B cell (primary cell): ENCODE measurements around the gene WDFY2. TPM values are rescaled to one million over a fixed set of nuclear protein-coding genes. Genes with fewer than 3 reads are reported as not detected.

Experiments used
- ATAC-seq: fragments of 200-7000 bp; cut with Tn5 transposase; one replicate; pipeline ENCODE4 v1.10.0; 2021; ENCODE audit warnings: low read depth, mild to moderate bottlenecking, moderate number of reproducible peaks, moderate library complexity
- CTCF ChIA-PET: fragments of 350-600 bp; sonication (Branson Sonifier 250); formaldehyde crosslinking; loops from one replicate; lab custom pipeline; 2021; ENCODE audit warnings: antibody characterized with exemption, inconsistent platforms; lab: Charles Lee
- POLR2A ChIA-PET: fragments of 350-600 bp; sonication (Branson Sonifier 250); formaldehyde crosslinking; loops from one replicate; lab custom pipeline; 2021; ENCODE audit warnings: antibody characterized with exemption; lab: Charles Lee
- DNase-seq: peaks from one replicate; pipeline ENCODE4 v3.0.0; 2013
- H2AFZ ChIP-seq: 2 replicates; pipeline ENCODE4 v1.6.1; 2012; ENCODE audit warnings: mild to moderate bottlenecking, low read depth, low read length; ENCODE audit not compliant: insufficient read depth, poor library complexity, severe bottlenecking
- H3K27ac ChIP-seq, 2 donors: 1 replicate in 1 of 2; 2 replicates in 1 of 2; pipeline ENCODE4 v1.5.1; 2012 to 2013; ENCODE audit warnings: low read length in 2 of 2, mild to moderate bottlenecking in 2 of 2, moderate library complexity in 1 of 2
- H3K27me3 ChIP-seq, 4 experiments: fragments of 200-600 bp in 1 of 4; sonication (generic) in 1 of 4; replicated peaks in 1 of 4; 1 replicate in 2 of 4; 2 replicates in 2 of 4; pipeline versions ENCODE4 v1.6.1 to v1.7.0; 2013 to 2016; ENCODE audit warnings: low read length in 3 of 4, mild to moderate bottlenecking in 2 of 4, mixed read lengths in 1 of 4, moderate library complexity in 1 of 4; ENCODE audit not compliant: insufficient read depth in 4 of 4, control insufficient read depth in 3 of 4; ENCODE audit errors: control extremely low read depth in 1 of 4
- H3K36me3 ChIP-seq, 2 experiments: replicated peaks in 1 of 2; 1 replicate in 1 of 2; 2 replicates in 1 of 2; pipeline versions ENCODE4 v1.6.1 to v1.7.1; 2013; ENCODE audit warnings: low read length in 1 of 2; ENCODE audit not compliant: insufficient read depth in 2 of 2, control insufficient read depth in 1 of 2; ENCODE audit errors: control extremely low read depth in 1 of 2, extremely low read depth in 1 of 2
- H3K4me1 ChIP-seq, 2 donors: fragments of 200-600 bp in 1 of 2; sonication (generic) in 1 of 2; 1 replicate in 1 of 2; 2 replicates in 1 of 2; pipeline versions ENCODE4 v1.5.1 to v1.6.1; 2013 to 2017; ENCODE audit warnings: low read length in 2 of 2; ENCODE audit not compliant: control insufficient read depth in 2 of 2, insufficient read depth in 2 of 2
- H3K4me2 ChIP-seq: replicated peaks from 2 replicates; pipeline ENCODE3; 2012; ENCODE audit warnings: mild to moderate bottlenecking, low read depth, low read length; ENCODE audit not compliant: poor library complexity, severe bottlenecking
- H3K4me3 ChIP-seq, 5 experiments: fragments of 200-600 bp in 1 of 5; sonication (generic) in 1 of 5; 1 replicate in 3 of 5; 2 replicates in 2 of 5; pipeline versions ENCODE4 v1.5.1 to v1.7.0; 2011 to 2016; ENCODE audit warnings: low read length in 4 of 5, mild to moderate bottlenecking in 4 of 5, low read depth in 2 of 5, control low read depth in 1 of 5, moderate library complexity in 1 of 5; ENCODE audit not compliant: insufficient read depth in 1 of 5; ENCODE audit errors: control extremely low read depth in 1 of 5, extremely low read depth in 1 of 5
- H3K79me2 ChIP-seq: fragments of 200-600 bp; sonication (generic); one replicate; pipeline ENCODE4 v1.6.0; 2016; ENCODE audit warnings: low read length; ENCODE audit not compliant: control insufficient read depth, insufficient read depth
- H3K9ac ChIP-seq: fragments of 200-600 bp; sonication (generic); 2 replicates; pipeline ENCODE4 v1.6.1; 2017; ENCODE audit warnings: mild to moderate bottlenecking, low read length, moderate library complexity
- H3K9me3 ChIP-seq, 3 donors: one replicate each; pipeline versions ENCODE4 v1.6.1 to v1.7.1; 2013; ENCODE audit warnings: low read length in 2 of 3; ENCODE audit not compliant: control insufficient read depth in 2 of 3, insufficient read depth in 1 of 3; ENCODE audit errors: control extremely low read depth in 1 of 3
- H4K20me1 ChIP-seq: 2 replicates; pipeline ENCODE4 v1.6.0; 2012; ENCODE audit warnings: mild to moderate bottlenecking, low read length; ENCODE audit not compliant: insufficient read depth, control insufficient read depth, poor library complexity, severe bottlenecking
- H3K27ac Mint-ChIP-seq: one replicate; pipeline ENCODE4 v1.8.0; 2021; ENCODE audit warnings: mixed read lengths
- H3K27me3 Mint-ChIP-seq: one replicate; pipeline ENCODE4 v1.8.0; 2021; ENCODE audit warnings: mixed read lengths
- H3K4me1 Mint-ChIP-seq: one replicate; pipeline ENCODE4 v1.8.0; 2021; ENCODE audit warnings: mixed read lengths
- H3K4me3 Mint-ChIP-seq: one replicate; pipeline ENCODE4 v1.8.0; 2021; ENCODE audit warnings: mixed read lengths
- H3K9me3 Mint-ChIP-seq: one replicate; pipeline ENCODE4 v1.8.0; 2022; ENCODE audit warnings: mixed read lengths; ENCODE audit not compliant: insufficient read depth
- CTCF ChIP-seq: fragments of 200-600 bp; IDR thresholded peaks from one replicate; pipeline ENCODE4 v1.8.0; 2022; ENCODE audit warnings: antibody characterized with exemption, mild to moderate bottlenecking
- EZH2 ChIP-seq: IDR thresholded peaks from 2 replicates; pipeline ENCODE4 v1.6.1; 2012; ENCODE audit warnings: borderline replicate concordance, low read depth, mild to moderate bottlenecking, moderate library complexity, low read length; ENCODE audit not compliant: insufficient read depth, poor library complexity, severe bottlenecking
- whole genome bisulfite sequencing: methylation state at CpG from one replicate; pipeline ENCODE4 v1.1.5; 2013; ENCODE audit warnings: missing lambda C conversion rate; ENCODE audit not compliant: insufficient coverage; 5-methylcytosine and 5-hydroxymethylcytosine counted together
- intact Hi-C: fragments of 100-400 bp; cut with micrococcal nuclease; formaldehyde crosslinking; loops from one replicate; pipeline ENCODE4 v1.10.0; 2022
- polyA plus RNA-seq: library from polyadenylated mRNA; depleted of rRNA; stranded (reverse); fragments of >200 nt; gene quantifications from 2 replicates; pipeline ENCODE4 v1.2.3, GENCODE V29; 2012
- total RNA-seq, 2 donors: library from RNA; stranded (reverse); fragments of 120-200 nt in 1 of 2; gene quantifications; 1 replicate in 1 of 2; 2 replicates in 1 of 2; pipeline versions ENCODE4 v1.2.3 to v1.2.4, GENCODE V29; 2013 to 2022

Gene WDFY2
- total and polyA plus RNA-seq, 2 donors (not counting 1 experiment from before 2014, with no cell fraction given): 12.4 to 47.7 TPM

- Histone ChIP-seq H3K9ac (no peak overlapping the region), H3K79me2 (no peaks in the 10 kb centered on the region), H3K9me3 (peaks cover 10 to 19% (median 14%) of the 10 kb centered on the region in 3 donors), H2AFZ (no peak overlapping the region), H3K36me3 (peaks cover 18 to 48% of the 10 kb centered on the region in 2 experiments), H3K4me1 (no peaks in the 10 kb centered on the region), H3K27ac (no peak overlapping the region), H3K27me3 (no peaks in the 10 kb centered on the region), H3K4me3 (no peak overlapping the region), H4K20me1 (no peaks in the 10 kb centered on the region), H3K4me2 (no peak overlapping the region)
- ChIA-PET POLR2A (no interaction called here), CTCF (interaction anchor here (0.9 kb wide), 1 partner anchor 19 kb away, joined by 3 read pairs; no protein-coding TSS in a partner anchor)
- ATAC-seq: no peak
- 98% methylated on average over 5 of the region's 9 CpGs for WGBS
- TF ChIP-seq EZH2: no peak
- no peak for TF ChIP-seq CTCF
- intact Hi-C loops: no loop called here
- Mint-ChIP-seq H3K4me1 (no peaks in the 10 kb centered on the region), H3K4me3 (no peak overlapping the region), H3K27ac (no peak overlapping the region), H3K27me3 (no peaks in the 10 kb centered on the region), H3K9me3 (peaks cover 7% of the 10 kb centered on the region)
- DNase-seq: no peak
Observed at GRCh38 chr13:51747438-51748434, 163.5 kb downstream of the WDFY2 start.

- no peak overlapping the region for H3K4me3 Mint-ChIP-seq
- Histone ChIP-seq H3K4me1 (no peaks in the 10 kb centered on the region), H3K4me3 (no peak overlapping the region), H3K27me3 (no peaks in the 10 kb centered on the region), H3K79me2 (no peaks in the 10 kb centered on the region), H4K20me1 (no peaks in the 10 kb centered on the region), H3K9me3 (no peaks in the 10 kb centered on the region), H2AFZ (no peak overlapping the region), H3K27ac (no peak overlapping the region), H3K4me2 (no peak overlapping the region), H3K9ac (no peak overlapping the region), H3K36me3 (peaks cover 12 to 72% of the 10 kb centered on the region in 2 experiments)
- H3K27me3 Mint-ChIP-seq: no peaks in the 10 kb centered on the region
- ATAC-seq (no peak), DNase-seq (no peak)
- ChIA-PET POLR2A (no interaction called here), CTCF (interaction anchor here (1.1 to 1.4 kb wide), 3 partner anchors 16 to 322 kb away, joined by 3 to 5 read pairs (median 3); no protein-coding TSS in a partner anchor)
- TF ChIP-seq EZH2 (no peak), CTCF (no peak)
- no peak overlapping the region for H3K27ac Mint-ChIP-seq
- H3K4me1 Mint-ChIP-seq: no peaks in the 10 kb centered on the region
- intact Hi-C loops: no loop called here
- WGBS: no CpG with 5 or more reads among the region's 2 CpGs
- H3K9me3 Mint-ChIP-seq: no peaks in the 10 kb centered on the region
Observed at GRCh38 chr13:51756651-51757050, 172.4 kb downstream of the WDFY2 start.
